Smooth muscle cell (in vitro differentiated cells): ENCODE data around the gene DIPK1C. TPM values are rescaled to one million over a fixed set of nuclear protein-coding genes. Genes with fewer than 3 reads are reported as not detected.

ENCODE experiments used
- DNase-seq: peaks from one replicate; lab custom pipeline; 2025; ENCODE audit not compliant: unreplicated experiment; lab: John Stamatoyannopoulos, UW
- H2AFZ ChIP-seq: fragments of 200-600 bp; sonication (generic); 2 replicates; pipeline ENCODE4 v1.6.0; 2016; ENCODE audit warnings: antibody characterized with exemption, low read depth, mild to moderate bottlenecking
- H3F3A ChIP-seq: fragments of 200-600 bp; sonication (generic); 2 replicates; pipeline ENCODE4 v1.6.0; 2017; ENCODE audit warnings: antibody characterized with exemption, low read depth
- H3K27ac ChIP-seq: fragments of 200-600 bp; sonication (generic); 2 replicates; pipeline ENCODE4 v1.5.1; 2016; ENCODE audit warnings: low read depth, mild to moderate bottlenecking
- H3K27me3 ChIP-seq: fragments of 200-600 bp; sonication (generic); 2 replicates; pipeline ENCODE4 v1.6.1; 2016; ENCODE audit warnings: low read depth, mild to moderate bottlenecking
- H3K36me3 ChIP-seq: fragments of 200-600 bp; sonication (generic); 2 replicates; pipeline ENCODE4 v1.5.1; 2016; ENCODE audit warnings: low read depth
- H3K4me1 ChIP-seq: fragments of 200-600 bp; sonication (generic); 2 replicates; pipeline ENCODE4 v1.5.1; 2016; ENCODE audit warnings: low read depth
- H3K4me2 ChIP-seq: fragments of 200-600 bp; sonication (generic); 2 replicates; pipeline ENCODE4 v1.6.0; 2016; ENCODE audit warnings: mild to moderate bottlenecking
- H3K4me3 ChIP-seq: fragments of 200-600 bp; sonication (generic); 2 replicates; pipeline ENCODE4 v1.5.1; 2016; ENCODE audit warnings: mild to moderate bottlenecking
- H3K79me2 ChIP-seq: fragments of 200-600 bp; sonication (generic); 2 replicates; pipeline ENCODE4 v1.6.0; 2016; ENCODE audit warnings: low read depth, mild to moderate bottlenecking
- H3K9ac ChIP-seq: fragments of 200-600 bp; sonication (generic); 2 replicates; pipeline ENCODE4 v1.6.0; 2016; ENCODE audit warnings: low read depth
- H3K9me3 ChIP-seq: fragments of 200-600 bp; sonication (generic); replicated peaks from 2 replicates; pipeline ENCODE4 v1.5.1; 2016; ENCODE audit warnings: low read depth
- H4K20me1 ChIP-seq: fragments of 200-600 bp; sonication (generic); 2 replicates; pipeline ENCODE4 v1.6.0; 2016; ENCODE audit warnings: low read depth
- WGBS: methylation state at CpG from one replicate; pipeline ENCODE4 v1.1.7; 2016; ENCODE audit warnings: low lambda C conversion rate; 5-methylcytosine and 5-hydroxymethylcytosine counted together
- polyA plus RNA-seq: library from polyadenylated mRNA; unstranded; fragments of >200 nt; fragmentation: Nextera tagmentation; extraction: Ambion mirVana; gene quantifications from 2 replicates; pipeline ENCODE4 v1.2.1, GENCODE V29; 2016
- total RNA-seq: library from RNA; depleted of rRNA; stranded (reverse); fragments of >200 nt; gene quantifications from 2 replicates; pipeline ENCODE4 v1.2.3, GENCODE V29; 2014
- TF ChIP-seq, protein P1 (sequence below): fragments of 200-600 bp; sonication (generic); IDR thresholded peaks from 2 replicates; pipeline ENCODE4 v1.5.1; 2017; ENCODE audit warnings: borderline replicate concordance, mild to moderate bottlenecking, antibody characterized with exemption; ENCODE audit not compliant: insufficient read depth, poor library complexity, severe bottlenecking

The DIPK1C gene
- total and polyA plus RNA-seq, 2 experiments from 2014 or later, result not detected

- Histone ChIP-seq H2AFZ (no peak overlapping the region), H3K4me3 (no peak overlapping the region), H3K4me1 (no peaks in the 10 kb centered on the region), H3F3A (no peaks in the 10 kb centered on the region), H3K27me3 (peaks cover 13% of the 10 kb centered on the region), H4K20me1 (no peaks in the 10 kb centered on the region), H3K9me3 (no peaks in the 10 kb centered on the region), H3K79me2 (no peaks in the 10 kb centered on the region), H3K4me2 (no peak overlapping the region), H3K36me3 (no peaks in the 10 kb centered on the region), H3K27ac (no peak overlapping the region), H3K9ac (no peak overlapping the region)
- TF ChIP-seq, protein P1, sequence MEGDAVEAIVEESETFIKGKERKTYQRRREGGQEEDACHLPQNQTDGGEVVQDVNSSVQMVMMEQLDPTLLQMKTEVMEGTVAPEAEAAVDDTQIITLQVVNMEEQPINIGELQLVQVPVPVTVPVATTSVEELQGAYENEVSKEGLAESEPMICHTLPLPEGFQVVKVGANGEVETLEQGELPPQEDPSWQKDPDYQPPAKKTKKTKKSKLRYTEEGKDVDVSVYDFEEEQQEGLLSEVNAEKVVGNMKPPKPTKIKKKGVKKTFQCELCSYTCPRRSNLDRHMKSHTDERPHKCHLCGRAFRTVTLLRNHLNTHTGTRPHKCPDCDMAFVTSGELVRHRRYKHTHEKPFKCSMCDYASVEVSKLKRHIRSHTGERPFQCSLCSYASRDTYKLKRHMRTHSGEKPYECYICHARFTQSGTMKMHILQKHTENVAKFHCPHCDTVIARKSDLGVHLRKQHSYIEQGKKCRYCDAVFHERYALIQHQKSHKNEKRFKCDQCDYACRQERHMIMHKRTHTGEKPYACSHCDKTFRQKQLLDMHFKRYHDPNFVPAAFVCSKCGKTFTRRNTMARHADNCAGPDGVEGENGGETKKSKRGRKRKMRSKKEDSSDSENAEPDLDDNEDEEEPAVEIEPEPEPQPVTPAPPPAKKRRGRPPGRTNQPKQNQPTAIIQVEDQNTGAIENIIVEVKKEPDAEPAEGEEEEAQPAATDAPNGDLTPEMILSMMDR, result no peak
- DNase-seq, result no peak
- 89% methylated on average over 19 of the region's 21 CpGs for WGBS
Observed at GRCh38 chr18:74412116-74412880, 44.8 kb downstream of the DIPK1C start.

- 93% methylated on average over 9 of the region's 9 CpGs for WGBS
- H2AFZ ChIP-seq, result no peak overlapping the region
- no peaks in the 10 kb centered on the region for H3K4me1 ChIP-seq
- no peaks in the 10 kb centered on the region for H4K20me1 ChIP-seq
- H3K79me2 ChIP-seq, result no peaks in the 10 kb centered on the region
- H3K4me3 ChIP-seq, result no peak overlapping the region
- no peak for DNase-seq
- no peaks in the 10 kb centered on the region for H3K9me3 ChIP-seq
- no peak overlapping the region for H3K9ac ChIP-seq
- peaks cover 12% of the 10 kb centered on the region for H3K27me3 ChIP-seq
- TF ChIP-seq, protein P1, result no peak
- no peaks in the 10 kb centered on the region for H3F3A ChIP-seq
- no peak overlapping the region for H3K4me2 ChIP-seq
- no peaks in the 10 kb centered on the region for H3K36me3 ChIP-seq
- no peak overlapping the region for H3K27ac ChIP-seq
Observed at GRCh38 chr18:74411475-74411874, 45.6 kb downstream of the DIPK1C start.

- no peaks in the 10 kb centered on the region for H3K4me1 ChIP-seq
- no peaks in the 10 kb centered on the region for H3F3A ChIP-seq
- H2AFZ ChIP-seq, result no peak overlapping the region
- H3K79me2 ChIP-seq, result no peaks in the 10 kb centered on the region
- no peak overlapping the region for H3K27ac ChIP-seq
- H4K20me1 ChIP-seq, result no peaks in the 10 kb centered on the region
- no peak overlapping the region for H3K9ac ChIP-seq
- H3K9me3 ChIP-seq, result no peaks in the 10 kb centered on the region
- H3K4me2 ChIP-seq, result no peak overlapping the region
- H3K27me3 ChIP-seq, result peaks cover 8% of the 10 kb centered on the region
- H3K4me3 ChIP-seq, result no peak overlapping the region
- TF ChIP-seq, protein P1, result no peak
- 85% methylated on average over 8 of the region's 8 CpGs for WGBS
- DNase-seq, result no peak
- no peaks in the 10 kb centered on the region for H3K36me3 ChIP-seq
Observed at GRCh38 chr18:74410441-74410992, 46.6 kb downstream of the DIPK1C start.
